NCI-H774 (cell line): Measurements from ENCODE around the gene PTPRD.

Source experiments
- DNase-seq: peaks from one replicate; lab custom pipeline; 2025; lab: John Stamatoyannopoulos, UW

The PTPRD gene

GRCh38 chr9:8388132-8388531 is 2224.7 kb downstream of the PTPRD start:
- DNase-seq = no peak

- DNase-seq = no peak
These were observed 2228.7 kb downstream of the PTPRD start for GRCh38 chr9:8384091-8384490.

GRCh38 chr9:8382777-8383527 is 2229.8 kb downstream of the PTPRD start:
- DNase-seq = no peak

GRCh38 chr9:8382266-8382665 is 2230.5 kb downstream of the PTPRD start:
- DNase-seq = no peak

GRCh38 chr9:8381601-8382000 is 2231.2 kb downstream of the PTPRD start:
- no peak for DNase-seq

- no peak for DNase-seq
These were observed 2238.3 kb downstream of the PTPRD start for GRCh38 chr9:8374471-8374870.

GRCh38 chr9:8371686-8372085 is 2241.1 kb downstream of the PTPRD start:
- no peak for DNase-seq

- no peak for DNase-seq
These were observed 2246.5 kb downstream of the PTPRD start for GRCh38 chr9:8366161-8366926.

- no peak for DNase-seq
These were observed 2247.2 kb downstream of the PTPRD start for GRCh38 chr9:8365466-8366160.

- DNase-seq = no peak
These were observed 2247.8 kb downstream of the PTPRD start for GRCh38 chr9:8365029-8365428.

- DNase-seq = no peak
These were observed 2248.6 kb downstream of the PTPRD start for GRCh38 chr9:8364026-8364752.

- DNase-seq = no peak
These were observed 2250.6 kb downstream of the PTPRD start for GRCh38 chr9:8362250-8362649.

- DNase-seq = no peak
These were observed 2251.4 kb downstream of the PTPRD start for GRCh38 chr9:8361364-8361763.

GRCh38 chr9:8356406-8356805 is 2256.4 kb downstream of the PTPRD start:
- no peak for DNase-seq

- DNase-seq = no peak
These were observed 2261.4 kb downstream of the PTPRD start for GRCh38 chr9:8351436-8351835.

- DNase-seq = no peak
These were observed 2262.9 kb downstream of the PTPRD start for GRCh38 chr9:8349901-8350300.

GRCh38 chr9:8349376-8349775 is 2263.4 kb downstream of the PTPRD start:
- DNase-seq = no peak

GRCh38 chr9:8348756-8349155 is 2264.0 kb downstream of the PTPRD start:
- DNase-seq = no peak

GRCh38 chr9:8346296-8346695 is 2266.5 kb downstream of the PTPRD start:
- no peak for DNase-seq

GRCh38 chr9:8338767-8339510 is 2273.9 kb downstream of the PTPRD start:
- DNase-seq = no peak
